ENCODE data around the gene SETBP1.

- TF ChIP-seq POLR2A (IDR thresholded peaks at IDR 0.05; ENCODE audit: borderline replicate concordance, extremely low read depth, insufficient read depth, insufficient read length) = no peak
- TF ChIP-seq ATF3 (IDR thresholded peaks at IDR 0.05) = no peak
- no peak for TF ChIP-seq POLR2AphosphoS5 (IDR thresholded peaks at IDR 0.05; ENCODE audit: low read depth, low read length)
Measured at GRCh38 chr18:44677933-44678332, 2.8 kb upstream of the SETBP1 start.
